ENCODE measurements around the gene C4A.

- TF ChIP-seq POLR2A (IDR thresholded peaks at IDR 0.05; ENCODE audit: insufficient read depth in 1 of 2, low read depth in 2 of 2, low read length in 2 of 2) (peak in 1 of 2 experiments; percentile 21; a peak in 2 of 4 replicates), POLR2AphosphoS5 (IDR thresholded peaks at IDR 0.05; ENCODE audit: low read depth, low read length) (no peak), KDM3A (CRISPR knock-in tag; IDR thresholded peaks at IDR 0.05; ENCODE audit: low read depth) (no peak), ZNF44 (CRISPR knock-in tag; IDR thresholded peaks at IDR 0.05) (no peak), FOXK2 (IDR thresholded peaks at IDR 0.05) (no peak), CAMTA2 (CRISPR knock-in tag; IDR thresholded peaks at IDR 0.05; ENCODE audit: borderline replicate concordance) (no peak), RBFOX2 (IDR thresholded peaks at IDR 0.05; ENCODE audit: low read depth, low read length) (0 out of 2 replicates have a peak, but pooled peaks have one; percentile 18), BRF2 (CRISPR knock-in tag; IDR thresholded peaks at IDR 0.05) (no peak), TCF7L2 (IDR thresholded peaks at IDR 0.05; ENCODE audit: low read depth, low read length) (no peak), SUZ12 (IDR thresholded peaks at IDR 0.05; ENCODE audit: low read depth, low read length) (no peak), NKX3-1 (CRISPR knock-in tag; IDR thresholded peaks at IDR 0.05) (no peak), DPF2 (CRISPR knock-in tag; IDR thresholded peaks at IDR 0.05; ENCODE audit: borderline replicate concordance, low read depth) (no peak)
Observed at GRCh38 chr6:31968791-31969711, 12.8 kb upstream of the C4A start.

Measured in HepG2 (cell line).